HG03039 (cell line): ENCODE results near the gene SSTR3.

Experiments used
- ATAC-seq: cut with Tn5 transposase; IDR thresholded peaks from one replicate; pipeline ENCODE4 v1.9.1; 2021; ENCODE audit warnings: mild to moderate bottlenecking, moderate library complexity; ENCODE audit not compliant: unreplicated experiment

The SSTR3 gene

GRCh38 chr22:37198258-37199102, 13.8 kb downstream of the SSTR3 start:
- no peak for ATAC-seq

- no peak for ATAC-seq
Measured at GRCh38 chr22:37197451-37198257, 14.6 kb downstream of the SSTR3 start.

- ATAC-seq, result no peak
Measured at GRCh38 chr22:37196539-37197450, 15.5 kb downstream of the SSTR3 start.

- ATAC-seq, result no peak
Measured at GRCh38 chr22:37195921-37196320, 16.4 kb downstream of the SSTR3 start.

- ATAC-seq, result no peak
Measured at GRCh38 chr22:37194750-37195149, 17.5 kb downstream of the SSTR3 start.

GRCh38 chr22:37193629-37194191, 18.6 kb downstream of the SSTR3 start:
- ATAC-seq, result no peak

- no peak for ATAC-seq
Measured at GRCh38 chr22:37192741-37193140, 19.5 kb downstream of the SSTR3 start.

- no peak for ATAC-seq
Measured at GRCh38 chr22:37192204-37192603, 20.1 kb downstream of the SSTR3 start.

GRCh38 chr22:37190262-37190780, 22.0 kb downstream of the SSTR3 start:
- ATAC-seq, result no peak

GRCh38 chr22:37188901-37189466, 23.3 kb downstream of the SSTR3 start:
- no peak for ATAC-seq

- no peak for ATAC-seq
Measured at GRCh38 chr22:37187891-37188761, 24.2 kb downstream of the SSTR3 start, which contains the start of gene C1QTNF6. Gene C1QTNF6 (minus strand): TSS chr22:37188247. CDS start chr22:37188213, 34 bp downstream.

- ATAC-seq, result no peak
Measured at GRCh38 chr22:37187552-37187890, 24.8 kb downstream of the SSTR3 start.

- no peak for ATAC-seq
Measured at GRCh38 chr22:37186997-37187522, 25.2 kb downstream of the SSTR3 start.

- no peak for ATAC-seq
Measured at GRCh38 chr22:37186228-37186996, 25.9 kb downstream of the SSTR3 start.

- no peak for ATAC-seq
Measured at GRCh38 chr22:37185646-37186227, 26.5 kb downstream of the SSTR3 start.

- no peak for ATAC-seq
Measured at GRCh38 chr22:37184816-37185541, 27.3 kb downstream of the SSTR3 start.

GRCh38 chr22:37184380-37184755, 27.9 kb downstream of the SSTR3 start:
- ATAC-seq, result no peak
